Neural cell (in vitro differentiated cells): ENCODE data around the gene OXNAD1.

Experiments used
- CTCF ChIP-seq: fragments of 450-650 bp; IDR thresholded peaks from 2 replicates; pipeline ENCODE4 v1.5.1; 2014; ENCODE audit warnings: antibody characterized with exemption, mild to moderate bottlenecking, moderate library complexity; ENCODE audit not compliant: poor library complexity, severe bottlenecking
- EZH2 ChIP-seq: fragments of 200-600, 300-800 bp; shearing (Covaris generic), sonication (generic); IDR thresholded peaks from 2 replicates; pipeline ENCODE4 v1.6.1; 2014; ENCODE audit warnings: antibody characterized with exemption, low read length, borderline replicate concordance, mild to moderate bottlenecking; ENCODE audit not compliant: insufficient read depth, poor library complexity, severe bottlenecking
- MXI1 ChIP-seq: fragments of 450-650 bp; conservative IDR thresholded peaks from 2 replicates; pipeline ENCODE4 v1.6.1; 2014; ENCODE audit warnings: antibody characterized with exemption, mild to moderate bottlenecking; ENCODE audit not compliant: poor library complexity, severe bottlenecking
- POLR2AphosphoS5 ChIP-seq: IDR thresholded peaks from 2 replicates; pipeline ENCODE4 v1.6.1; 2012
- RAD21 ChIP-seq: fragments of 450-650 bp; conservative IDR thresholded peaks from 2 replicates; pipeline ENCODE4 v1.6.1; 2014; ENCODE audit warnings: antibody characterized with exemption, mild to moderate bottlenecking, moderate library complexity
- REST ChIP-seq: IDR thresholded peaks from 2 replicates; pipeline ENCODE4 v1.6.1; 2012; ENCODE audit warnings: borderline replicate concordance
- TAF1 ChIP-seq: IDR thresholded peaks from 2 replicates; pipeline ENCODE4 v1.6.1; 2012; ENCODE audit warnings: low read depth

- TF ChIP-seq TAF1 (no peak), MXI1 (no peak), CTCF (no peak), EZH2 (no peak), REST (no peak), RAD21 (no peak), POLR2AphosphoS5 (no peak)
Measured at GRCh38 chr3:16249886-16250285, 15.1 kb upstream of the OXNAD1 start.
